PC-3 (cell line): ENCODE measurements around the gene FAM9C.

ENCODE experiments used
- EZH2 ChIP-seq: fragments of 300-600 bp; sonication (generic); IDR thresholded peaks from one replicate; pipeline ENCODE4 v1.6.1; 2017; ENCODE audit warnings: antibody characterized with exemption, mild to moderate bottlenecking, low read length; ENCODE audit not compliant: unreplicated experiment
- EZH2phosphoT487 ChIP-seq: fragments of 300-600 bp; sonication (generic); IDR thresholded peaks from 2 replicates; pipeline ENCODE4 v1.6.1; 2018; ENCODE audit warnings: mild to moderate bottlenecking, antibody characterized with exemption, low read length, borderline replicate concordance
- TF ChIP-seq, protein P1 (sequence below): fragments of 300-600 bp; sonication (generic); conservative IDR thresholded peaks from 2 replicates; pipeline ENCODE4 v1.5.1; 2017; ENCODE audit warnings: antibody characterized with exemption, low read depth, mild to moderate bottlenecking, low read length

DNA sequence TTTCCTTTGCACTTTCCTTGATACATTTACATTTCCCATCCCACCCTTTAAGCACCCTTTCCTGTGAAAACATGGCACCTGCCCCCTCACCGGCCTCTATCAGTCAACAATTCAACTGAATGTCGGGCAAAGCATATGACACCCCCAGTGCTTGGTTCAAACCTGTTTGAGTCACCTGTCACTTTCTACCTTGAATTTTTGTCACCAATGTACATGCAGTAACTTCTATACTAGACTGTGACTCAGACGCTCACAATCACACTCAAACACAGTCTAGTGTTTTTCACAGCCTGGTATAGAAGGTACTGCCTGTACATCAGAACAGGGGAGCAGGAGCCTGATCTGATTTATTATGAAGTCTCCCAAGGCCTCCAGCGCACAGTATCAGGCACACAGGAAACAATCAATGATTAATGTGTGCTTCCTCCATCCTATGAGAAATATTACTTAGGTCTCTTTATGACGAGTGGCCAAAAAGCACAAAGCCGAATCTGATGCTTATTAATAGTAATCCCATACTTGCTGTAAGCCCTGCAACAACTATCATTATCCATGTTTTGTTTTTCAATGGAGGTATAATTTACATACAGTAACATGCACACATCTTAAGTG is 49.2 kb upstream of the FAM9C start:
- no peak for TF ChIP-seq EZH2phosphoT487
- TF ChIP-seq, protein P1, sequence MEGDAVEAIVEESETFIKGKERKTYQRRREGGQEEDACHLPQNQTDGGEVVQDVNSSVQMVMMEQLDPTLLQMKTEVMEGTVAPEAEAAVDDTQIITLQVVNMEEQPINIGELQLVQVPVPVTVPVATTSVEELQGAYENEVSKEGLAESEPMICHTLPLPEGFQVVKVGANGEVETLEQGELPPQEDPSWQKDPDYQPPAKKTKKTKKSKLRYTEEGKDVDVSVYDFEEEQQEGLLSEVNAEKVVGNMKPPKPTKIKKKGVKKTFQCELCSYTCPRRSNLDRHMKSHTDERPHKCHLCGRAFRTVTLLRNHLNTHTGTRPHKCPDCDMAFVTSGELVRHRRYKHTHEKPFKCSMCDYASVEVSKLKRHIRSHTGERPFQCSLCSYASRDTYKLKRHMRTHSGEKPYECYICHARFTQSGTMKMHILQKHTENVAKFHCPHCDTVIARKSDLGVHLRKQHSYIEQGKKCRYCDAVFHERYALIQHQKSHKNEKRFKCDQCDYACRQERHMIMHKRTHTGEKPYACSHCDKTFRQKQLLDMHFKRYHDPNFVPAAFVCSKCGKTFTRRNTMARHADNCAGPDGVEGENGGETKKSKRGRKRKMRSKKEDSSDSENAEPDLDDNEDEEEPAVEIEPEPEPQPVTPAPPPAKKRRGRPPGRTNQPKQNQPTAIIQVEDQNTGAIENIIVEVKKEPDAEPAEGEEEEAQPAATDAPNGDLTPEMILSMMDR: no peak
- TF ChIP-seq EZH2: no peak
